Stimulated activated naive CD4-positive, alpha-beta T cell (primary cell): ENCODE results near the gene CDKN1C.

Source experiments
- DNase-seq, 6 experiments: peaks; one replicate each; lab custom pipeline; 2025; lab: John Stamatoyannopoulos, UW

The CDKN1C gene

DNA sequence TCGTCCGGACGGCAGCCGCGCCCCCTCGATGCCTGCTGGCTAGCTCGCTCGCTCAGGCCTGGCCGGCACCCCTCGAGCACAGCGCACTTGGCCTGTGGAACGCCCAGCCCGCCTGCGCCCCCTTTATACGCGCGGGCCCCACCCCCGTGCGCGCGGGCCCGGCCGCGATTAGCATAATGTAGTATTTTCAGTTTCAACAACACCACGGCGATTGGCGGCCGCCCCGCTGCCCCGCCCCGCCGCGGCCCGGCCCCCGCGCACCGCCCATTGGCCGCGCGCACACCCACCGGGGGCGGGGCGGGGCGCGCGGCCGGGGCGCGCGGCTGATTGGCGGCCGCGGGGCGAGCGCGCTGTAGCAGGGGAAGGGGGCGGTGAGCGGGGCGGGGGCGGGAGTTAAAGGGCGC, at the start of gene CDKN1C:
Gene CDKN1C, minus strand, starts transcription at position 98 of the 404 bp plus-strand sequence. CDS start 319 bp downstream, outside the sequence.
- peak; percentile 72 to 88 (median 81) for DNase-seq

DNA sequence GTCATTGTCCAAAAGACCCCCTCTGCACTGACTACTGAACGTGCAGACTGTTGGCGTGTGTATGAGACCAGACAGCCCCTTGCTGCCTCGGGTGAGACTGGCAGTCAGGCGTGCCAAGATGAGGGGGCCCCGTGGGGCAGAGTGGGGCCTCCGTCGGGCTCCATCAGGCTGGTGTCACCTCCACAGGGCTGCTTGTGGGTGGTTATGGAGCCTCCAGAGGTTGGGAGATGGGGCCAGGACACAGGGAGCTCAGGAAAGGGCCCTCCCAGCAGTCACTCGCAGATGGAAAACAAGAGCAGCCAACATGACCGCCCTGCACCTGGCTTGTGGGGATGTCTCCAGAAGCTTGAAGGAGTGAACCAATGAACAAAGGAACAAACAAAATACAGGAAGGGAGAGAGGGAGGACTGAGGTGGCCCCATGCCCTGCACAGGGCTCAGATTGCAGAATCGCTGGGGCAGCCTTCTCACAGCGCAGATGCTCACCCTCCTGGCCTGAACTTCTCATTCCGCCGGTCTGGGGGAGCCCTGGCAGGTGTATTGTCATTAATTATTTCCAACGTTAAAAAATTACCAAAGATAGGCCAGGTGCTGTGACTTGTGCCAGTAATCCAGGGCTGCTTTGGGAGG, 49.1 kb upstream of the CDKN1C start:
- no peak for DNase-seq

DNA sequence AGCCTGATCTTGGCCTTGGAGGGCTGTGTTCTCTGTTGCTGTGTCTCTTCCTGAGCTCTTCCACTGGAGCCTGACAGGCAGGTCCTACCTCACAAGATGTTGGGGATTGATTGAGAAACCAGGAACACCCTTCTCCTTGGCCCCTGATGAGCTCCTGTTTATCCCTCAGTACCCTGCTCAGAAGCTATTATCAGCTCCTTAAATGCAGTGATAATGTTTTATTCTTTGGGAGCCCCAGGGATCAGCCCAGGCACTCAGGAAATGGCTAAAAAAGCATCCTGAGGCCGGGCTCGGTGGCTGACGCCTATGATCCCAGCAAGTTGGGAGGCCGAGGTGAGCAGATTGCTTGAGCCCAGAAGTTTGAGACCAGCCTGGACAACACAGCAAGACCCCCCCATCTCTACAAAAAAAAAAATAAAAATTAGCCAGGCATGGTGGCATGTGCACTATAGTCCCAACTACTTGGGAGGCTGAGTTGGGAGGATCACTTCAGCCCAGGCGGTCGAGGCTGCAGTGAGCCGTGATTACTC, 48.5 kb upstream of the CDKN1C start:
- no peak for DNase-seq

DNA sequence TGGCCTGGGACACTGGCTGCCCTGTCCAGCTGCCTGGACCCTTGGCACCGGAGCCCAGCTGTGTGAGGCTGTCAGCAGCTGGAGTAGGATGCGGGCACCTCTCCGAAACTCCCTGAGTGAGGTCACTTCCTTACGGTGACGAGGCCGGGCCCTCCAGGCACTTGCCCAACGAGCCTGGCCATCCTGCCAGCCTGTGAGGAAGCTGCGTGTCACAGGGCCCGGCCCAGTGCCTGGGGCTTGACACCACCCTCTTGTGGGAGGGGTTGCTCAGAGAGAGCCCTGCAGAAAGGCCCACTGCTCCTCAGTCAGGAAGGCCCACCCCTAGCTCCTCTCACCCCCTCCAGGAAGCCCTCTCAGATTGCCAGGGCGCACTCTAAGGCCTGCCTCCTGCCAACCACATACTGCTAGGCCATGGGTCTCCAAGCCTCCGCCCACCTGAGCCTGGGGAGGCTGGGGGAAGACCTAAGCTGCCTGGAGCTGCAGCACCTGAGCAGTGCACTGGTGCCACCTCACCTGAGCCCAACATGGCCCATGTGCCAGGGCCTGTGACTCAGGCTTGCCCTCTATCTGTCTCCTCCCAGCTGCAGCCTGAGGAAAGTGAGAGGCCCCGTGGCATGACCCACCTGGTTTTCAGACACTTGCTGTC, 47.9 kb upstream of the CDKN1C start:
- DNase-seq: no peak

DNA sequence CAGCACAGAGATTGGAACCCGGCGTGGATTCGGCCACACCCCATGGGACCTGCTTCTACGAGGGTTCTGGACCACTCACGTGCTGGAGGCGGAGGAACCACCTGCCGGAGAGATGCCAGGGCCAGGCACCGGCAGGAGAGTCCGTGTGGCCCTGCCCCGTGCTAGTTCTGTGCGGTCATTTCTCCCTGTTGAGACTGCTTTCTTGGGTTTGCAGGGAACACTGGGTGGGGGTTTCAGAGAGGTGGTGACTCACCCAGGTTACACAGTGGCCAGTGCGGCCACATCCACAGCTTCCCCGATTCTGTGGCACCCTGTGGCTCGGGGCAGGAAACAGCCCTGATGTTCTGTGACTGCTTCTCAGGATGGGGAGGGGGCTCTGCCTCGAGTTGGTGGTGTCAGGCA, 47.3 kb upstream of the CDKN1C start:
- no peak for DNase-seq

DNA sequence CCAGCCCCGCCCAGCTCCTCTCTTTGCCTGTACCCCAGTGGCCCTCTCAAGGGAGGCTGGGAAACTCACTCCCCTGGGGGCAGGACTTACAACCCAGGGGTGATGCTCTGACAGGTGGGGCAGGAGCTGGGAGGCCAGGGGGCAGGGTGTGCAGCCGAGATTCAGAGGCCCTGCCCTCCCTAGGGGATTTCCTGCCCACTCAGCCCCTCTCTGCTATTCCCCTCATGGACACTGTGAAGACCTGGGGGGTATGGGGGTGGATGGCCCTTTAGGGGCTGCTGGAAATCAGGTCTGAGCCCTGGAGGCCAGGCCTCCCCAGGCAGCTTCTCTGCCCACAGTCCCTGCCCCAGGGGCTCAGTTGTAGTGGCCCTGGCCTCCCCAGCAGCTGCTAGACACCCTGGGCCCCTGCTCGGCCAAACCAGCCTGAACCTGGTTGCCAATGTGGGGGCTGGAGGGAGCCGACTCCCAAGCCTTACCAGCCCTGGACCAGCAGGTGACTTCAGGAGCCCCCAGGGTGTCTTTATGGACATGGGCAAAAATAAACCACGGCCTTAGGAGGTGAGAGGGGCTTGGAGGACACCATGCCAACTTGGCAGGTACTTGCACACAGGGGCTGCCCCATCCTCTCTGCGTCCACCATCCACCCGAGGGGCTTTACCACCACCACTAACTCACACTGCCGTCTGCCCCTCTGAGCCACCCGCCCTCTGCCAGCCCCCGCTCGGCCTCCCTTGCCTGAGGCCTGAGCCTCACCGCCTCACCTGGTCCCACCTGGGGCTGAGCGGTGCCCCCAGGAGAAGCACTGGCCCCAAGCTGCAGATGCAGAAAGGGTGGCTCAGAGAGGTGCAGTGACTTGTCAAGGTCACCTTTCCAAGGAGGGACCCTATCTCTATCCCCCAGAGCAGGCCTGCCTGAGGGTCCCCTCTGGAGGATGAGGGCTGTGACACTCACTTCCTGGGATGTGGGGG, 46.5 kb upstream of the CDKN1C start:
- no peak for DNase-seq

DNA sequence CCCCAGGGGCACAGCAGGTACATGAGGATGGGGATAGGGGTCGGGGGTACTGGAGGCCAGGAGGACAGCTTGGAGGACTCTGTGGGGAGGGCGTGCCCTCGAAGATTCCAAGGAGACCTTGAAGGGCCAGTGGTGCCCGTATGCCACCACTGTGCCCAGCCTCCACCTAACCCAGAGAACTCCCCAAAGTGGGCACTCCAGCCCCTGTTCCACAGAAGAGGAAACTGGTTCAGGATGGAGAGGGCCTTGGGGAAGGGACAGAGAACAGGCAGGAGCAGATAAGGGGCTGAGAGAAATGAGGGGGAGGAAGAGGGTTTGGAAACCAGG, 45.8 kb upstream of the CDKN1C start:
- no peak for DNase-seq

DNA sequence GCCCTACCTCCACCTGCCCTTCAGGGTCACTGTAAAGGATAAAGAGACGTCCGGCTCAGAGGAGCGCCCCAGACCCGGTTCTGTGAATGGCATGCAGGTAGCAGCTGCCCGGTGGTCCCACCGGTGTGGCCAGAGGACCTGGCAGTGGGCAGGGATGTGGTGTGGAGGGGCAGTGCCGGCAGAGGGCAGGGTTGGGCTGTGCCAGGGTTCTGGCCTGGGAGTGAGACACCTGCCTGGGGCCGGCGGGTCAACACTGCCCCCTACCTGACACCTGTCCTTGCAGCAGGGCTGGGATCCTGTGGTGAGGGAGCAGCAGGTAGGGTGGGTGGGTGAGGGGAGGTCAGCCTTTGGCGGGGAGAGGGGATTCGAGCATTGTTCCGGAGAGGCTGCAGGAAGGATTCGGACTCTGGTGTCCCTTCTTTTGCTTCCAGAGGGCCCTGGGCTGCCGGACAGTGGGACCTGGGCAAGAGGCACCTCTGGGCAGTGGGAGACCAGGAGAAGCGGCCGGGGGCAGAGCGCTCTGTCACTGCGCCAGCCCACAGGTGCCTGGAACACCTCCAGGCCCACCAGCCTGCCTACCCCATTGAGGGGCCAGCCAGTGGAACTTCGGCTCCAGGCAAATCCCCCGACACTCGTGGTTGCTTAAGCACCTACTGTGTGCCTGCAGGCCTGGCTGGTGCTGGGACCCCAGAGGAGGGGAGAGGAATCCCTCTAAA, 45.3 kb upstream of the CDKN1C start:
- peak in 3 of 6 experiments; percentile 18 to 46 (median 28) for DNase-seq

DNA sequence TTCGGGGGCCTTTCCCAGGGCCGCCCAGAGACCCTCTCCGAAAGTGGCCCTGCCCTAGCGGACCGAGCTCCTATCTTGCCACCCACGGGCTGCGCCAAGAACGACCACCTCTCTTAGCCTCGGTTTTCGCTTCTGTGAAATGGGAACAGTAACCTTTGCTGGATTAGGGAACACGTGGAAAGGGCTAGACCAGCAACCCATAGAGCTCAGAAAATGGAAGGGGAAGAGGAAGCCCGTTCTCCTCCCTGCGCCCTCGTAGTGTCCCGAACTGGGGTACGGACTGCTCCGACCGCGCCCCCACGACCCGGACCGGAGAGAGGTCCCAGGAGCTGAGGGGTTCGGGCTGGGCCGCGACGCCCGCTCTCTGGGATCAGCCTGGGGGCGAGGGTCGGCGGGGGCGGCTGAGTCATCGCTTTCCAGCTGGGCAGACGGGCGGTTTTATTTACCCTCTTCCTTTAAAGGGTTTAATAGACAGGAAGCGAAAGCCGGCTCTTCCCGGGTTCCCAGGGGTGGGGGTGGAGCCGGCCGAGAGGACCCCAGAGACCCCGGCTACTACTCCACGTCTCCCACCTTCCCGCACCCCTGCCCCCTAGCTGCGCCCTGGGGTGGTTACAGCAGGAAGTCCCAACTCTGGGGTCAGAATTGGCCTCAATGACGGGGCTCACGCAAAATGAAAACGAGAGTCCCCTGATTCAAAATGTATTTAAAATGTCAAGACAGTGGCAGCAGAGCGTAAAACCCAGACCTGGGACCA, 44.6 kb upstream of the CDKN1C start:
- peak in 2 of 6 experiments; percentile 24 to 46 for DNase-seq

DNA sequence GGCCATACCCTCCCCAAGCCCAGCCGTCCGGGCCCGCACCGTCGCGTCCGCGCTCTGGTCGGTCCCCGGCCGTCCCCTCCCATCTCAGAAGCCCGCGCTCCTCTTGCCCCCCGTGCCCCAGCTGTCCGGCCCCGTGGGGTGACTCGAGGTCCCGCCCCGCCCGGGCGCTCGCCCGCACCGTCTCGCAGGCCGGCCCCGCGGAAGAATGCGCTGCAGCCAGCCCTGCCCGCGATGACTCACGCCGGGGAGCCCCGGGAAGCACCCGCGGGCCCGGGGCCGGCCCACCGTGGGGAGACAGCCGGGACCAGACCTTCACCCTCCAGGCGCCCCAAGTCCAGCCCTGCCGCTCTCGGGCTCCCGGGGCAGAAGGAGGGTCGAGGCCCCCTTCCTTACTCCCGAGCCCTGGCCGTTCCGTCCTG, 44.0 kb upstream of the CDKN1C start:
- peak in 1 of 6 experiments; percentile 36 for DNase-seq

DNA sequence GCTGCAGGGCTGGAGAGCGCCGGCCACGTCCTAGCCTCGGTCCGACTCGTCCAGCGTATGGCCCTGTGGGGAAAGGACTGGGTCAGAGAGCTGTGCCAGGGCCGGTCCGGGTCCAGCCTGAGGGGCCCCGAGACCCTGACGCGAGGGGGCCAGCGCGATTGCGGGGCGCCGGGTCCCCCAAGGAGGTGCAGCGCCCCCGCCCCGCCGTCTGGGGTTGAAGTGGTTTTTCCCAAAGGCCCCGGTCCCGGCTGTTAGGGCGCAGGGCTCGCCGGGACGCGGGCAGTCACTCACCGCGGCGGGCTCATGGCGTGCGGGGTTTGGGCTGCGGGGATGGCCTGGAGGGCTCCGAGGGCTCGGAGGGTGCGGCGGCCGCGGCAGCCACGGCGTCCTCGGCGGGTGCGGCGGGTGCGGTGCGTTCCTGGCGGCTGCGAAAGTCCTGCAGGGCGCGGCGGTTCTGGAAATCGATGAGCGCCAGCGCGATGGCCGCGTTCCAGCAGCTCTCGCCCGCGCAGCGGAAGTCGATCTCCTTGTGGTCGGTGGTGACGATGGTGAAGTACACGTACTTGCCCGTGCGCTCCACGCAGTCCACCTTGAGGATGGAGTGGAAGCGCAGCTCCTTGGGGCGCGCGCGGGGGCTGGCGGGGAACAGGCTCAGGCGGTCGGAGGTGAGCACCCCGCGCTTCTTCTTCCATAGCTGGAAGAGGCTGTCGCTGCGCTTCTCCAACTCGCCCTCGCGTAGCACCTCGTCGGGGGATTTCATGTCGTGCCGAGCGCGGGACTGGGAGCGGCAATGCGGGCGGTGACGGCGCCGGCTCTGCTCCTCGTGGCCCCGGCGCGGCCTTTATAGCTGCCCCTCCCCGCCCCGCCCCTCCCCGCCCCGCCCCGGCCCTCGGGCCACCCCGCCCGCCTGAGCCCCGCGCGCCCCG, 43.3 kb upstream of the CDKN1C start, which contains the start of gene PHLDA2:
Gene PHLDA2, minus strand, starts transcription at position 816 of the 926 bp plus-strand sequence. Its CDS starts 56 bp downstream, at position 760.
- DNase-seq: peak; percentile 25 to 63 (median 40)

DNA sequence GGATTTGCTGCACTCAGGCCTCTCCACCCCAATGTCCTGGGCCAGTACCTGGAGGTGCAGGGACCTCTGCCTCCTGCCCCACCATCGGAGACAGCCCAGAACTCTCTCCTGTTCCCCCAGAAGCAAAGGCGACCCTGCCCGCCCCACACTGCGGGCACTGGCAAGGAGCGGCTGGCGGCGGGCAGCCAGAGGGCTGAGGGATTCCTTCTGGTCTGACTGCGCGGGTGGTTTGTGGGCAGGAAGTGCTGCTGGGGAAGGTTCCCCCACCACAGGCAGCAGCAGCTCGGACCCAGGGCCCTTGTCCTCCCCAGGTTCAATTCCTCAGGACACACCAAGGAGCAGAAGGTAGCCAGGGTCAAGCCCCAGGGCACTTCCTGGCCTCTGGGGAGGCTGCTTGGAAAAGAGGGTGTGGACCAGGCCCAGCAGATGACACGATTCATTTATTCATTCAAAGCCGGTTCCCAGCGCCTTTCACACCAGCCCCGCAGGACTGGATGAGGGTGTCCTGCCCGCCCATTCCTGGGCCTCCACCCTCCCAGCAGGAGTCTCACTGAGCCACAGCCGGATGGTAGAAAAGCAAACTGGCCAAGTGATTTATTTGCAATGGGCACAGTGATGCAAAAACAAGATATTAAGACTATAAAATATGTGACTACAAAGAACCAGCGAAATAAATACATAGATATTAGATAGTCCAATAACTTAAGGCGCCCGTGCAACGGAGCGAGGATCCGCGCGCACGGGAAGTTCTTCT, 42.5 kb upstream of the CDKN1C start:
- DNase-seq: peak in 2 of 6 experiments; percentile 13 to 27

DNA sequence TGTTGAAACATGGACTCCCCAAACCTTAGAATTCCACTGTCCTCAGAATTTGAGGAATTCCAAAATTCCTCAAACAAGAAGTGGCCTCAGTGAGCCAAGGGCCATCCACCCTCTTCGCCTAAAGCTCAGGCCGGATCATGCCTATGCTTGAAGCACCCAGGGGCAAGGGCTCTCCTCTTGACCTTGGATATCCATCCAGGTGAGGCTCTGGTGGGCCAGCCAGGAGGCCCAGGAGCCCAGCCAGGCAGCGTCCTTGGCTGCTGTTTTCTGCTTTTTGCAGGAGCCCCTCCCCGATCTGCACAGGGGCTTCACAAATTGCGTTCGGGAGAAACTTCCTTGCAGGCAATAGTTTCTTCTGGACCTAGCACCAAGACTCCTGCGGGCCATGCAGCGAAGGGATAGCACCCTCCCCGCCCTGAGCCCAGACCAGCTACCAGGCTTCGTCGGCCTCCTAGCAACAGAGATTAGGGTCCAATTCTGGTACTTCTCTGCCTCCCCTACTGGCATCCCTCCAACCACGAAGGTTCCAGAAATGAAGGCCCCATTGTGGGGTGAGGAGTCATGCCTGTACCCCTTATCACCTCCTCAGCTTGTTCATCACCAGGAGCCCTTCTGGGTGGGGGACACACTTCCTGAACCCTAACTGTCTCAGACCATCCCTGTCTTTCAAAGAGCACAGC, 41.7 kb upstream of the CDKN1C start:
- no peak for DNase-seq

DNA sequence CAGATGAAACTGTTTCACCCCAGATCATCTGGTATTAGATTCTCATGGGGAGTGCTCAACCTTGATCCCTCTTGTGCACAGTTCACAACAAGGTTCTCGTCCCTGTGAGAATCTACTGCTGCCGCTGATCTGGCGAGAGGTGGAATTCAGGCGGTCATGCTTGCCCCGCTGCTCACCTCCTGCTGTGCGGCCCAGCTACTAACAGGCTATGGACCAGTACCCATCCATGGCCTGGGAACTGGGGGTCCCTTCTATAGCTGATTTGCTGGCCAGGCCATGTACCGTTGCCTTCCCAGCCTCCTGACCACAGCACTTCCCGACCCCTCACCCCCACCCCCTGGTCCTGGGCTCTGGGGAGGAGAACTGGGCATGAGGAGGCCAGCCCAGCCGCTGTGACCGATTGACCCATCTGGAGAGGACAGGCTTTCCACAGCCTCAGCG, 41.1 kb upstream of the CDKN1C start:
- no peak for DNase-seq

DNA sequence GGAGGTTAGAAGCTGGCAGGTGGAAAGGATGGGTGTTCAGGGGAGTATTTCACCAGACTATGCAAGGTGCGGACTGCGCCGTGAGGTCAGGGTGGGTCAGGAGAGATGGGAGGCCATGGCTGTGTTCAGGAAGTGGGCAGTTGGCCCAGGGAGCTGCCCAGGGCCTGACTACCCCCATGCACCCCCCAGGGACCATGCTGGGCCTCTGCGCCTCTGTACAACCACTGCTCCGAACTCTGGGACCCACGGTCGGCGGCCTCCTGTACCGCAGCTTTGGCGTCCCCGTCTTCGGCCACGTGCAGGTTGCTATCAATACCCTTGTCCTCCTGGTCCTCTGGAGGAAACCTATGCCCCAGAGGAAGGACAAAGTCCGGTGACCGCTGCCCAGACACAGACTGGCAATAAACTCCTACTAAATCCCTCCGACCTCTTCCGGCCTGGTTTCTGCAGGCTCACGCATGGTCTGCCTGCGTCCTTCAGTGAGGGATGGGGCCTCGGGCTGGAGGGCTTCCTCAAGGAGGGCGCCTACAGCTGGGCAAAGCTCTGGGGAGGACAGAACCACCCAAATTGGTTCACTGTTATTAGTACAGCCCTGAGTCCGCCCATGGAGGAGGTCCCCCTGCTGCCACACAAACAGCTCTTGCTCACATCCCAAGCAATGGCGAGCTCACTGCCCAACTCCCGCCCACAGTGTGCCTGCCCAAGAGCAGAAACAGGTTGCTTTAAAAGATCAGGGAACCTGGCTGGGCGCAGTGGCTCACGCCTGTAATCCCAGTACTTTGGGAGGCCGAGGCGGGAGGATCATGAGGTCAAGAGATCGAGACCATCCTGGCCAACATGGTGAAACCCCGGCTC, 39.5 kb upstream of the CDKN1C start:
- no peak for DNase-seq

DNA sequence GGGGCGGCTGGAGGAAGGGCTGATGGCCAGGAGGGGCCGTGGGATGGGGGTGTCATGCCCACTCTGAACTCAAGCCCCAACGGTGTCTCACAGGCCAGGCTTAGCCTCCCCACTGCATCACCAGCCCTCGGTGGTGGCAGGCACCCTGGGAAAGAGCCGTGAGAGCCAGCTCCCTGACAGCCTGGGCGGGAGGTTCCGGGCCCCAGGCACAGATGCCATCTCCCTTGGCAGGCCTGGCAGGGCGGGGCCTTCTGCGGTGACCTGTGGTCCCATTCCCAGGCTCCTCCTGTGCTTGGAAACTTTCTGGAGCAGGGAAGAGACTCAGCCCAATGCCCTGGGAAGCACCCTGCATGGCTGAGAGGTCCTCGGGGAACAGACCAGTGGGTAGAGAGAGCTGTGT, 38.8 kb upstream of the CDKN1C start:
- no peak for DNase-seq
